Retina (tissue), 1 donor: ENCODE results near the gene ECM1.

Experiments
- DNase-seq: peaks from one replicate; pipeline ENCODE4 v3.0.0-alpha.2; 2016

Gene ECM1

GRCh38 chr1:150513351-150513791, 5.5 kb downstream of the ECM1 start:
- no peak for DNase-seq

DNA sequence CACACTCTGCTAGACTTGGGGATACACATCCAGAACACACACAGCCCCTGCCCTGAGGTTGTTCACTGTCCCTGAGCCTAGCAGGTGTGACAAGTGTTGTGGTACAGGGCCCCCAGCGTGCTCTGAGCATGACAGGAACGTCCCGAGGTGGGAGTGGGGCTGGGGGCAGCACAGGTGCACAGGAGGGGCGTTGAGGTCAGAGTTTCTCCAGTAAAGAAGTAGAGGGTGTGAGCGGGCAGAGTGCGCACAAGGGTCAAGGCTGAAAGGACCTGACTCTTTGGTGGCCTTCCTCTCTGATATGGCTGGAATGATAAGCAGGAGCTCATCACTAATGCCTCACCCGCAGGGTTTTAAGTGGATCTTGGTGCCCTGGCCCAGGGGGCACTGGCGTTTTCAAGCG, 6.4 kb downstream of the ECM1 start:
- DNase-seq = no peak

DNA sequence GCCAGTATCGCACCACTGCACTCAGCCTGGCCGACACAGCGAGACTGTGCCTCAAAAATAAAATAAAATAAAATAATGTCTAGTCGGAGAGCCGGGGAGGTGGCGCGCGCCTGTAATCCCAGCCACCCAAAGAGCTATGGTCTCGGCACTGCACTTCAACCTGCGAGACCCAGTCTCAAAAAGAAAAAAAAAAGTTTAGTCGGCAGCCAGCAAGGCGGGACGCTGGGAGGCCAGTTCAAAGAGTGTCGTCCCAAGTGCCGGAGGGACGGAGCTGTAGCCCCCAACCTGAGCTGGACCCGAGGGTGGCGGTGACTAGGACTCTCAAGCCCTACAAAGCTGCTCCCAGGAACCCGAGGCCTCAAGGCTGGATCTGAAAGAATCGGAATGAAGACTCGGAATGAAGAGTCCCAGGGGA, 7.0 kb downstream of the ECM1 start:
- DNase-seq = no peak

- DNase-seq = peak; percentile 98
Observed at GRCh38 chr1:150515328-150516049, 7.6 kb downstream of the ECM1 start, which contains the start of gene FALEC. FALEC (plus strand) TSS chr1:150515752.

DNA sequence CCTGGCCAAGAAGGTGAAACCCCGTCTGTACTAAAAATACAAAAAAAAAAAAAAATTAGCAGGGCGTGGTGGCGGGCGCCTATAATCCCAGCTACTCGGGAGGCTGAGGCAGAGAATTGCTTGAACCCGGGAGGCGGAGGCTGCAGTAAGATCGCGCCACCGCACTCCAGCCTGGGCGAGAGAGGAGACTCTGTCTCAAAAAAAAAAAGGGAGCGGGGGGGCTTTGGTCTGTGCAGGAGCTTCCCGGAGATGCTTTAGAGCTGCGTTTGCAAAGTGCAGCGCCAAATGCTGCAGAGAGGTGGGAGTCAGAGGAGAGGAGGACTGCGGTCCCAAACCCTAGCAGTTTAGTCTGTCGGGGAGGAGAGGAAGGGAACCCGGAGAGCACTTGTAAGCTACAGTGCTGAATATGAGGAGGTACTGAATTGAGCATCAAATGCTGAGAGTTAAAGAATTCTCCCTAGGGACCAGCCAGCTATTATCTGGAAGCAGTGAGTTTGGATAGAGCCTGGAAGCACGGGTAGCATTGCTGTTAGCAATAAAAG, 8.2 kb downstream of the ECM1 start:
- peak; percentile 65 for DNase-seq

- no peak for DNase-seq
Observed at GRCh38 chr1:150516616-150517015, 8.7 kb downstream of the ECM1 start.

DNA sequence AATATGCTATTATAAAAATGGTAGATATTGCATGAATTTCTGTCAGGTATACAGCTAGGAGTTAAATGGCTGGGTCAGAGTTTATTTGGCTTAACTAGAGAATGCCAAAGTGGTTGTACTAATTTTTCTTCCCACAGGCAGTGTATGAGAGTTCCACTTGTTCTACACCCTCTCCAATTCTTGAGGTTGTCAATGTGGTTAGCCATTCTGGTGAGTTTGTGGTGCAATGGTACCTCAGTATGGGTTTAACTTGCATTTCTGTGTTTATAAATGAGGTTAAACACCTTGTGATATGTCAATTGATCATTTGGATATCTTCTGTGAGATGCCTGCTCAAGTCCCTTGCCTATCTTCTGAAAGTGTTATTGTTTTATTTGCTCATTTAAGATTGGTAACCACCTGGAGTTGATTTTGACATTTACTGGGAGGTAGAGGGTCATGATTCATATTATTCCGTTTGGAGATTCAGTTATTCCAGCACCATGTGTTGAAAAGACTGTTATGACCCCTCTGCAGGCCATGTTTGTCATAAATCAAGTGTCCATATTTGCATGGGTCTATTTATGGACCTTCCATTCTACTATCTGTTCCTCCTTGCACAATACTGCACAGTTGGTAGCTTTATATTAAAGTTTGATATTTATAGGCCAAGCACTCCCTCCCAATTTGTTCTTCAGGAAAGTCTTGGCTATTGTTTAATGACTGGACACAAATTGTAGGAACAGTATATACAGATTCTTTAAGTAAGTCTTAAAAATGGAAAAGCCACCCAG, 13.5 kb downstream of the ECM1 start:
- no peak for DNase-seq

DNA sequence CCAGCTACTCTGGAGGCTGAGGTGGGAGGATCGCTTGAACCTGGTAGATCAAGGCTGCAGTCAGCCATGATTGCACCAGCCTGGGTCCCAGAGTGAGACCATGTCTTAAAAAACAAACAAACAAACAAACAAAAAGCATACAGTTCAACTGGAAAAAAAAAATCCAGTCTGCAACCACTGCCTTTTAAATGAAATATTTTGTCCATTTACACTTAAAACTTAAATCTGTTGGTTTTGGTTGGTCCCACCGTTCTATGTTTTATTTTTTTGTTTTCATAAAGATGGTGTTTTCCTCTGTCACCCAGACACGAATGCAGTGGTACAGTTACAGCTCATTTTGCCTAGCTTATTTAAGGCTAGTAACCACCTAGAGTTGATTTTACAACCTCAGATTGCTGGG, 17.4 kb downstream of the ECM1 start:
- no peak for DNase-seq

GRCh38 chr1:150528196-150528595, 20.3 kb downstream of the ECM1 start:
- no peak for DNase-seq

- DNase-seq = no peak
Observed at GRCh38 chr1:150529017-150529416, 21.1 kb downstream of the ECM1 start.

GRCh38 chr1:150530491-150531159, 22.7 kb downstream of the ECM1 start:
- no peak for DNase-seq

- DNase-seq = no peak
Observed at GRCh38 chr1:150532860-150533259, 25.0 kb downstream of the ECM1 start.

- DNase-seq = no peak
Observed at GRCh38 chr1:150534002-150534401, 26.1 kb downstream of the ECM1 start.

GRCh38 chr1:150535511-150536287, 27.8 kb downstream of the ECM1 start:
- DNase-seq = no peak

DNA sequence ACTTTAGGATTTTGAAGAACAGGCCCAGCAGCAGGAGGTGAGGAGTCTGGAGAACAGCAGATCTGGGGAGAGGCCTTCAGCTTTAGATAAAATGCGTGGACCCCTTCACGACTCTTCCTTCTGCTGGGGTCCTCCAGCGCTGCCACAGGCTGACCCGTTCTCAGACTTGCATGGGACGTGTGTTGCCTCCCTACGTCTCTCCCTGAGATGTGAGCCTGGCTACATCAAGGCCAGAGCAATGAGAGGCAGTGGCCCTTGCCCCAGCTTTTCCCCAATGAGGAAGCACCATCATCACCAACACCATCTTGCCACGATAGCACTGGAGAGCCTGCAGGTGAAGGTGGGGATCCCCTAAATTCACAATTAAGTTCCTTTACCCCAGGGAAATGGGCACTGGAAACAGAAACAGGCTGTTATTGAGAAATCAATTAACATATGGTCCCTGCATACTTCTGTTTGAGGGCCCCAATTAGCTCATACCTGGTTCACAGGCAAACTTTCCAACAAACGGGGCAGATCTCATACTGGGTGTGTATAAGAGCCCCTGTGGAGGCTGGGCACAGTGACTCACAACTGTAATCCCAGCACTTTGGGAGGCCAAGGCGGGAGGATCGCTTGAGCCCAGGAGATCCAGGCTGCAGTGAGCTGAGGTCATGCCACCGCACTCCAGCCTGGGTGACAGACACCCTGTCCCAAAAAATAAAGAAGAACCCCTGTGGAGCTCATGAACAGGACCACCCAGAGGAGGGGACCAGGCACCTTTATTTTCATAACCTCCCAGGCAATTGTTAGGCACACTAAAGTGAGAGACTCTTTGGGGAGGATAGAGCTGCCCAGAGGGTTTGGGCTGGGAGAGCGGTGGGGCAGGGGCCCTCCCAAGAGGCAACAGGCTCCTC, 29.2 kb downstream of the ECM1 start:
- no peak for DNase-seq

- DNase-seq = no peak
Observed at GRCh38 chr1:150537732-150538684, 30.1 kb downstream of the ECM1 start.

DNA sequence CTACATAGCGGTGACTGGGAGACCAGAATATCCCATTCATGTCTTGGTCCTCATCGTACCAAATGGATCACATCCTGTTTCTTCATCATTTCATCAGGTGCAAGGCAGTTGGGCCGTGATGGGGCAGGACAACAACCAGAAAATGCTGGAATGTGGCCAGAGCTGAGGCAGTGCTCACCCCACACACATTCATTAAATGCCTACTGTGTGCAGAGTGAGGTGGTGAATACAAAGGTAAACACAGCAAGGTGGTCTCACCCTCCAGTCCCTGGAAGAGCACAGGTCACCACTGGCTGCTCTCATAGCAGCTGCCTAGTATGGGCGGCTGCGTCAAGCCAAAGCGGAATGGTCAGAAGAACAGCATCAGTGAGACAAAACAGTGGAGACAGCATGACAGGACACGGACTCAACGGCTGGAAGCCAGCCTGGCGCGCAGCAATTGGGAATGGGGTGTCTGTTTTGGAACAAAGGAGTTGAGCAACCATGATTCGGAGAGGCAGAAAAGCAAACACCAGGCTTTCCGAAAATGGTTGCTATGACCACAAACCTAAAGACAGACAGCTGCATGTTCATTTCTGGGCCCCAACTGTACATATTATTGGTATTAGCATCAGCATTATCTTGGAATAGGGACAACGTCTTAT, 35.7 kb downstream of the ECM1 start:
- DNase-seq = no peak

DNA sequence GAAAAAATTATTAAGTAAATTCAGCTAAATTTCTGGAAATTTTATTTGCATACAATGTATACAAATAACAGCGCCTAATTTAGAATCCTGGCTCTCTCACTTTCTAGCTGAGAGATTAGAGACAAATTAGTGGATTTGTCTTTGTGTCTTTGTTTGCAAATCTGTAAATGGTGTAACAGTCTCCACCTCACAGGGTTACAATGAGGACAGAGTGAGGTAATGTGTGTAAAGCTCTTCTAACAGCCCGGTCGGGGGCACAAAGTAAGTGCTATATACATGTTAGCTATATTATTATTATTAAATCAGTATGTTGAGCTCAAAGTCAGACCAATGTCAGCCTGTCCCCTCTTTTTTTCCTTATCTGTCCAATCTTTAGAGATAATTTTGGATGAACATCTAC, 36.3 kb downstream of the ECM1 start:
- DNase-seq = no peak

GRCh38 chr1:150545486-150546032, 37.6 kb downstream of the ECM1 start:
- no peak for DNase-seq
